ENCODE data around the gene LBX2. TPM values are rescaled to one million over a fixed set of nuclear protein-coding genes. Genes with fewer than 3 reads are reported as not detected.

LBX2 gene, protein sequence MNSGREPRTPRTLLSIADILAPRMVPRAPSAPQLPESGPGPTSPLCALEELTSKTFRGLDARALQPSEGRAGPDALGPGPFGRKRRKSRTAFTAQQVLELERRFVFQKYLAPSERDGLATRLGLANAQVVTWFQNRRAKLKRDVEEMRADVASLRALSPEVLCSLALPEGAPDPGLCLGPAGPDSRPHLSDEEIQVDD
- 2.7 to 4.1 TPM (median 3.4 TPM) in 5 replicates for total RNA-seq (2022; extraction: Qiagen RNA extraction; ENCODE audit: low read depth)

DNA sequence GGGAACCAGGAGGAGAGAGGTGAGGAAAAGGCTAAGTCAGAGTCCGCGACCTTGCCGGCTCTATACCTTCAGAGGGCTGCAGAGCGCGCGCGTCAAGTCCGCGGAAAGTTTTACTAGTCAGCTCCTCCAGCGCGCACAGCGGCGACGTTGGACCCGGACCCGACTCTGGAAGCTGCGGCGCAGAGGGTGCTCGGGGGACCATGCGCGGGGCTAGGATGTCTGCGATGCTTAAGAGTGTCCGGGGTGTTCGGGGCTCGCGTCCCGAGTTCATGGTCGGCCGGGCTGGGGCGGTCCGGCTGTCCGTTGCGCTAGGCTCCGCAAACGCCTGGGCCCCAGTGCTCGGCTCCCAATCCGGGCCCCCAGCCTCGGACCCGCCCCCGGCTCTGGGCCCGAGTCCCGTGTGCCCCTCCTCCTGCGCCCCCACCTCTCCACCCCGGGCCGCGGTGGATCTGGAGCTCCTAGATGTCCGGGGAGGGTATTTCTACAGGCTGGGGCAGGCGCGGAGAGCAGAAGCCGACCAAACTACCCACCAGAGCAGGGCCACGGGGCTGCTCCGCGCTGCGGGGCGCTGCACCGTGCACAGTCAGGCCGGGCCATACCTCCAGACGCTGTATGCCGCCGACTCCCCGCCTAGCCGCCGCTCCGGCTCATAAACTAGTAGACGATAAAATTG is at the start of gene LBX2:
Gene LBX2 (minus strand): TSS at position 337 of the 673 bp plus-strand sequence. CDS start 66 bp downstream, at position 271.

DNA sequence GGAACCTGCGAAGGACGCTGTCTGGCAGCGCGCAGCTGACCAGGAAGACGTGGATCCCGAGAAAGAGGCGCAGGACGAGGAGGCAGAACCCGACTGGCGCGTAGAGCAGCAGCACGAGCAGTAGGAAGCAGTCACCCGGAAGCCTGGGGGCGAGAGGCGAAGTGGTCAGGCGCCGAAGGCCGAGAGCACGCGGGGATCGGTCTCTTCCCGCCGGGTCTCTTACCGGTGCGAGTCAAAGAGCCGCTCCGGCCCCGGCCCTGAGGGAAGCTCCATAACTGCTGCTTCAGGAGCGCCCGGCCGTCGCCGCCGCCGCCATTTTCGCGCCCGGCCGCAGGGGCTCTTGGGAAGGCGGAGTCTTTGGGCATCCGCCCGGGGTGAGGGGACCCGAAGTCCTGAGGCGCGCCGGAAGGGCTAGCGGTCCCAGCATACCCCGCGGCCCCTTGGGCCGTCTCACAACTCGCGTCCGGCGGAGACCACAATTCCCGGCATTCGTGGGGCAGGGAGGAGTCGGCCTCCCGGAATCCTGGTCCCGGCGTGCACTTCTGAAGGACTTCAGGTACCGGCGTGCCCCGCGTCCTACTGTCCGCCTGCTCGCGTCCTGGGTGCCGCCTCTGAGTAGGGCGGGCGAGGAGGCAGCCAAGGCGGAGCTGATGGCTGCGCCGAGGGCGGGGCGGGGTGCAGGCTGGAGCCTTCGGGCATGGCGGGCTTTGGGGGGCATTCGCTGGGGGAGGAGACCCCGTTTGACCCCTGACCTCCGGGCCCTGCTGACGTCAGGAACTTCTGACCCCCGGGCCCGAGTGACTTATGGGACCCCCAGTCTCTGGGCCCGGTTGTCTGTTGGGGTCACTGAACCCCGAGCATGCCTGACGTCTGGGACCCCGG is 30.2 kb upstream of the LBX2 start, which contains the start of the genes AUP1 and HTRA2:
Gene AUP1 (minus strand): TSS at position 350 of the 882 bp plus-strand sequence. CDS start 77 bp downstream, at position 273.
Gene HTRA2 (plus strand): TSS at position 577 of the 882 bp plus-strand sequence. CDS start 74 bp downstream, at position 651.

DNA sequence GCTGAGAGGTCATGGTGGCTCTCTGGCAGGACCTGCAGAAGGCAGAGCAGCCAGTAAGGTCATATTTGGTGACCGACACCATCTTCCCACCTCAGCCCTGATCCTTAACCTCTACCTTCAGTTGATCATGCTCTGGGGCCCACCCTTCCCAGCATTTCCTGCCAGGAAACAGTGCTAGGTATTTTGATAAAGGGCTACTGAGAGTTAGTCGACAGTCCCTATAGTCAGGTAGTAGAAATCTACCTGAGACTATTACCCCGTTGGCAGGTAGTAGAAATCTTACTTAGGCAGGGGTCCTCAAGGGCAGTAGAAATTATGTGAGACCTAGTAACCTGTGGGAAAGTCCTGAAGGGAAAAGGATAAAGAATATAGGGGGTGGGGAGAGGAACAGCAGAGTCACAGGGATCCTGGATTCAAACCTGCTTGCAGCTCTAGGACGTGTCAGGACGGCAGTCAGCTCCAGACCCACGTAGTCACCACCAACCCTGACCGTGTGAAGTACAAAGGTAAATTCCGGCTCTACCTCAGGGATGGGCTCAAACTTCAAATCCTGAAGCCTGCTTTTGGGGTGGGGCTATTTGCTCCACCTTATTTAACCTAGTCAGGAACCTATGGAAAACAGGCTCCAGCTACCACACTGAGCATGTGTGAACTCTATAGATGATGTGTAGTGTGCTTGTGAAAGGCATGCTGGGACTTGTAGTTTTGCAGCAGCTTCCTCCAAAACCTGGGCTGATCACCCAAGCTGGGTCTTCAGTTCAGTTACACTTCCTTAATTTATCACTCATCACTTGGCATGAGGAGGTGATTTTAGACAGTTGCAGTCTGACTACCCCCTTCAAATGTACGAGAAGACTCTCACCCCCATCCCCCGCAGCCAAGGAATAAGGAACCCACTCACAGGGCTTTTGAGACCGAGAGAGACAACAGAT is 26.6 kb upstream of the LBX2 start, which contains the start of gene DQX1:
Gene DQX1 (minus strand): TSS at position 515 of the 932 bp plus-strand sequence. CDS start 502 bp downstream, at position 13.

DNA sequence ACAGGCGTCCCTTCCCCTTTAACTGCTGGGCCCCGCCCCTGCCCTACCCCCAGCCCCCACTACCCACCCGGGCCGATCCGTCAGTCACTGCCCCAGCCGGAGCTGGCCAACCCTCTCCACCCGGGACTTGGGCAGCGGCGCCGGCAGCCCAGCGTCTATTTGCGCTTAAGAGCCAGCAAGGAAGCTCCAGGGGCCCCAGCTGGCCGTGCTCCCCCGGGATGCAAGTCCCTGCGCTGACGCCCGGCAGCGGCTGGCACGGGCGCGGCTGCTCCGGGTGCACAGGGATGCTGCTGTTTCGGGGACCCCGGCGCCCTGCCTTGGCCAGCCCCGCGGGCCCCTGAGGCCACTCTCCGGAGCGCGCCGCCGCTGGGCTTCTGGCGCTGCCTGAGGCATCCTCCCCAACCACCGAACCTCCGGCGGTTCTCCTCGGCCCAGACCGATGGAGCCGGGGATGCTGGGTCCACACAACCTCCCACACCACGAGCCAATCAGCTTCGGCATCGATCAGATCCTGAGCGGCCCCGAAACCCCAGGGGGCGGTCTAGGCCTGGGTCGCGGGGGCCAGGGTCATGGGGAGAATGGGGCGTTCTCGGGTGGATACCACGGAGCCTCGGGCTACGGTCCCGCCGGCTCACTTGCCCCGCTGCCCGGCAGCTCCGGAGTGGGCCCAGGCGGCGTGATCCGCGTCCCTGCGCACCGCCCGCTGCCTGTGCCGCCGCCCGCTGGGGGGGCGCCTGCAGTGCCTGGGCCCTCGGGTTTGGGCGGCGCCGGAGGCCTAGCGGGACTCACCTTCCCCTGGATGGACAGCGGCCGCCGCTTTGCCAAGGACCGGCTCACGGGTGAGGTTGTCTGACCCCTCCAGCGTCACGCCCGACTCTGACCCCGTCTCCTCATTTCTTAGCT is 15.2 kb upstream of the LBX2 start, which contains the start of gene TLX2:
Gene TLX2 (plus strand): TSS at position 83 of the 903 bp plus-strand sequence. CDS start 357 bp downstream, at position 440.

DNA sequence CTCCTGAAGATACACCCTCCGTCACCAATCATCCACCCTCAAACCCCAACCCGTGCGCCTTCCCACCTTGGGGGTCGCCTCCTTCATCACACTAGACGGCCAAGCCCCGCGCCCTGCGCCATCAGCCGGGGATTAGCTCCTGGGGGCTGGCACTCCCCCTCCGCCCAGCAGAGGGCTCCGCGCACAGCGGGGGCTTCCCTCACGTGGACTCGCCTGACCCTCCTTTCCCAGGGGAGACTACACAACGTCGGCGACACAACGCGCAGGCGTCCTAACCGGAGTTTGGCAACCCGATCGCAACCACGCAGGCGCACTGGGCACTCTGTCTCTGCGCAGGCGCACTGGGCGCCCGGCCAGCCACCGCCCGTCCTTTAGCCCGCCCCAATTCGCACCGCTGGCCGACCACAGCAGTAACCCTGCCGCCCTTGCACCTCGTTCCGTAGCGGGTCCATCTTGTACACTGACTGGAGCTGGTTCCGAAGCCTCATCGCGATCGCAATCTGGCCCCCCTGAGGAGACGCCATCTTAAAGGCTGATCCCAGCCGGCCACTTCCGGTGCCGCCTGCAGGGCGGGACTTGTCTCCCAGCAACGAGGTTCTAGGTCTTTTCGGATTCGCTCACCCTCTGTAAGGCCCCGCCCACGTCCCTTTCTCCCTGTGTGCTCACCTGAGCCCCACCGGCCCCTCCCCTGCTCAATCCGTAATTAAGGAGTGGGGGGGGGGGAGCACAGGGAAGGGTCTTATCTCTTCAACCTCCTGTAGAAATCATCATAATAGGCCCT is 7.9 kb upstream of the LBX2 start, which contains the start of gene PCGF1:
Gene PCGF1 (minus strand): TSS at position 551 of the 781 bp plus-strand sequence. CDS start 27 bp downstream, at position 524.

DNA sequence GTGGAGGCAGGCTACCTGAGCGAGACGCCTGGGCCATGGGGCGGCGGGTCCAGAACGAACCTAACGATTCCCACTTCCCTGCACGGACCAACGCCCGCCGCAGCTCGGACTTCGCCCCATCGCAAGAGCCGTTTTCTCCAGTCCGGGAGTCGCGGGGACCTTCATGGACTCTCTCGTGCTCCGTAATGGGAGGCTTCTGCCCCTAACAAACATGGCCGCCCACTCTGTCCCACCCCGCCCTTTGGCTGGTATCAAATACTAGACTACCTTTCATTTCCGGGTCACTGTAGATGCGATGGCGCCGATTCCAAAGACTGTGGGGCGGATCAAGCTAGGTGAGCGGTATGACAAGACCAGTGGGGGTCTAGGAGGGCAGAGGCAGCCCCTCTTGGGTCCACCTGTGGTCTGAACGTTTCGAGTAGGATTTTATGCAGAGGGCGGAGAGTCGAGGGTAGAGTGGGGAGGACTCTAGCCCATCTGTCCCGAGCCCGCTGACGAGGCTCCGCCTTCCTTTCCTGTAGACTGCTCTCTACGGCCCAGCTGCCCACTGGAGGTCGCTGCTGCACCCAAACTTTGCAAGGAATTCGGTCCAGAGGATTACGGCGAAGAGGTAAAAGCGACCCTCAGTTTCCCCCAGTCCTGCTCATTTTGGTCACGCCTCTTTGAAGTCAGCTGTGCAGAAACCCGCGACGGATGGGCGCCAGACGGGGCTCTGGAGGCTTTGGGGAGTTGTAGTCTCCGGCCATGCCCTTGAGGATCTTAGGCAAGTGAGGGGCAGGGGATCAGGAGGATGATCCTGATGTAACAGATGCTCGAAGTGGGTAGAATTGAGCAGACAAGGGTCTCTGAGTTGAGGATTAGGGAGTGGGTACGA is 16.4 kb downstream of the LBX2 start, which contains the start of the genes CCDC142 and TTC31:
Gene CCDC142 (minus strand): TSS at position 198 of the 874 bp plus-strand sequence. CDS start 161 bp downstream, at position 37.
Gene TTC31 (plus strand): TSS at position 281 of the 874 bp plus-strand sequence. CDS start 15 bp downstream, at position 296.

DNA sequence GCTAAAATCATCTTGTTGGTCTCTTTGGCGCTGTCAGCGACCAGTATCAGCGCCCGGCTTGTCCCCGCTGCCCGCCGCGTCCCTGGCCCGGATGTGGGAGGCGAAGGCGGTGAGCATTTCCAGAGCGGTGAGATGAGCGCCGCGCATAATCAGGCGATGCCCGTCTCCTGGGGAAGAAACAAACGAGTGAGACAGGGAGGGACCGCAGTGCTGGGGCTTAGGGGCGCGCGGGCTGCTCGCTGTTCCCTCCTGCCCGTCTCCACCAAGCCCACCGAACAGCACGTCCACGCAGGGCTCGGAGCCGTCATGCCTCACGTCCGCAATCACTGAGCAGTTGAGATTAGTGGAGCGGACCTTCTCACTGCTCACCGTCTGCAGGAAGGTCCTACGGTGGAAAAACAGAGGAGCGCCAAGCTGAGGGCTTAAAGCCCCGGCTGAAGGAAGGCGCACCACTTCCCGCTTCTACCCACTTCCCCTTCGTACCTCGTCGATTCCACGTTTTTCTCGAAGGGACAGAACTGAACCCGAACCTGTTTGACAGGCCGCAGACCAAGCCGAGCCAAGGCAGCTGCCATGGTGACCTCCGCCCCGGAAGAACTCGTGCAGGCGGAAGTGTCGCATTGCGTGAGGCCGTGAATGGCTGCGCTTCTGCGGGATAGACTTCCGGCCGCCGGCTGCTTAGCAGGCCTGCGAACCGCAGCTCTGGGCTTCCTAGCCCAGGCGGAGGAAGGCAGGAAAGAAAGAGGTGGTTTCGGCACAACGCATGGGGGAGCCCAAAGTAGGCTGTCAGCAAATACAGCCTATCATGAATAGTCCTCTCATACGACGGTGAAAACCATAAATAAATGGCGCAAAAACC is 27.1 kb downstream of the LBX2 start, which contains the start of gene MRPL53:
Gene MRPL53 (minus strand): TSS at position 595 of the 859 bp plus-strand sequence. CDS start 20 bp downstream, at position 575.

DNA sequence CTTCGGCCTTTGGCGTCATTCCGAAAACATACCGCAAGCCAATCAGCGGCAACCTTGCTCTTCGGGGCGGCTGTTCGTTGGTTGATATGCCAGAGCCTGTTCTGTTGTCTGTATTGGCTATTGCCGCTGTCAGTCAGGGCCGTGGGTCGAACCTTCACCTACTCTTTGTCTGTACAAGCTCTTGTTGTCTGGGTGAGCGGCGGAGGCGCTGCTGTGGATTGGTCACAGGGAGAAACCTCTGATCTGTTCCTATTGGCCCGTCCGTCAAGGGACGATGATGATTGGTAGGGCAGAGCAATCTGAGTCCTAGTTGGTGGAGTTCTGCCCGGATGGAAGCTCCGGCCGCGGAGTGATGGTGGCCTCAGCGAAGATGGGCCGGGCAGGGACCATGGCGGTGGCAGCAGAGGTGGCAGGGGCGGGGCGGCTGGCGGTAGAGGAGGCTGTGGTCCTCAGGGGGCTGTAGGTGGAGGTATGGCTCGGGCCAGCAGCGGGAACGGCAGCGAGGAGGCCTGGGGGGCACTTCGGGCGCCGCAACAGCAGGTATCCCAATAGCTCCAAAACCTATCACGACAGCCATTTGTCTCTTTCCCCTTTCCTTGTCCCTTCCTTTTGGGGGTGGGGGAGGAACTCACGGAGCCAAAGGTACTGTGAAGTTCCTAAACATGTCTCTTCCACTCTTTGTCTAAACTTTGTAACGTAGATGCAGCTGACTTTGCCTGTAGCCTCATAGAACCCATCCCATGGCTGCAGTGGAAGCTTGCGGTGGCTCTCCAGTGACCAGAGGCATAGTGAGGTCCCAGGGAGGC is 41.1 kb downstream of the LBX2 start, which contains the start of gene WBP1:
Gene WBP1 (plus strand): TSS at position 307 of the 806 bp plus-strand sequence. CDS start 165 bp downstream, at position 472.

DNA sequence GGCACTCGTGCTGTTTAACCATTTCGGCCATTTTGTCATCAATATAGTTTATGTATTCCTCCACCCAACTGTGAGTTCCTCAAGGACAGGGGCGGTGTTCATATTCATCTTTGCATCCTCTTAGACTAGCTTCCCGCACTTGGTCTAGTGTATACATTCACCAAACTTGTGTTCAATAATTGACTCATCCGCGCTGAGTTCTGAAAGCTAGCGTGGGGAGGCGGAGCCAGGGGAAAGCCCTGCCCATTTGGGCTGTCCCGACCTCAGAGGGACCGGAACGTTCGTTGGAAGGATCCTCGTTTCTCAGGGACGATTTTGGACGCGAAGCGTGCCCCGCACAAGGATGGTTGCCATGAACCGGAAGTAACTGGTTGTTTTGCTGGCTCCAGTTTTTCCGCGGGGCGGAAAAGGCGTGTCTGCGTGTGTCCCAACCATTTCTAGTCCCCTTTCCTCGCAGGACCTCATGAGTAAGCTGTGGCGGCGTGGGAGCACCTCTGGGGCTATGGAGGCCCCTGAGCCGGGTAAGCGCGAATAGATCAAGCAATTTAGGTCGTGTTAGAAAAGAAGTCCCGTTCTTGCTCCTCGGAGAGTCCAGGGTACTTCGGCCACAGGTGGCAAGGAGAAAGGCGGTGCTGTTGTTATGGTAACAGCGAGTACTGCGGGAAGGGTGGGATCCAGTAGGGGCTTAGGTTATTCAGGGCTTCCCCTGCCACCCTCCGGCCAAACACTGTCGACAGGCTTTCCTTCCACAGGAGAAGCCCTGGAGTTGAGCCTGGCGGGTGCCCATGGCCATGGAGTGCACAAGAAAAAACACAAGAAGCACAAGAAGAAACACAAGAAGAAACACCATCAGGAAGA is 44.5 kb downstream of the LBX2 start, which contains the start of gene INO80B:
Gene INO80B (plus strand): TSS at position 434 of the 858 bp plus-strand sequence. CDS start 30 bp downstream, at position 464.

Other genes with a start within 250 kb of the LBX2 start
- gene SLC4A5, start 156.2 kb downstream of the LBX2 start, total RNA-seq (2022; extraction: Qiagen RNA extraction; ENCODE audit: low read depth) = 0.17 to 0.68 TPM (median 0.43 TPM) in 5 replicates
- 104 to 150 TPM (median 150 TPM) in 5 replicates for gene DCTN1, start 119.3 kb downstream of the LBX2 start, total RNA-seq (2022; extraction: Qiagen RNA extraction; ENCODE audit: low read depth)
- 1.9 to 3.5 TPM (median 3.2 TPM) in 5 replicates for gene C2orf81, start 78.0 kb downstream of the LBX2 start, total RNA-seq (2022; extraction: Qiagen RNA extraction; ENCODE audit: low read depth)
- 68.3 to 88.0 TPM (median 87.1 TPM) in 5 replicates for gene WDR54, start 77.9 kb downstream of the LBX2 start, total RNA-seq (2022; extraction: Qiagen RNA extraction; ENCODE audit: low read depth)
- 18.7 to 29.5 TPM (median 22.1 TPM) in 5 replicates for gene RTKN, start 57.7 kb downstream of the LBX2 start, total RNA-seq (2022; extraction: Qiagen RNA extraction; ENCODE audit: low read depth)
- 52.7 to 58.3 TPM (median 55.9 TPM) in 5 replicates for gene INO80B, start 44.5 kb downstream of the LBX2 start, total RNA-seq (2022; extraction: Qiagen RNA extraction; ENCODE audit: low read depth)
- 44.9 to 90.5 TPM (median 83.9 TPM) in 5 replicates for gene WBP1, start 41.2 kb downstream of the LBX2 start, total RNA-seq (2022; extraction: Qiagen RNA extraction; ENCODE audit: low read depth)
- gene MOGS, start 34.2 kb downstream of the LBX2 start, total RNA-seq (2022; extraction: Qiagen RNA extraction; ENCODE audit: low read depth) = 39.9 to 51.2 TPM (median 49.7 TPM) in 5 replicates
- 108 to 158 TPM (median 132 TPM) in 5 replicates for gene MRPL53, start 26.9 kb downstream of the LBX2 start, total RNA-seq (2022; extraction: Qiagen RNA extraction; ENCODE audit: low read depth)
- gene CCDC142, start 16.6 kb downstream of the LBX2 start, total RNA-seq (2022; extraction: Qiagen RNA extraction; ENCODE audit: low read depth) = 9.1 to 15.9 TPM (median 14.4 TPM) in 5 replicates
- 14.5 to 16.7 TPM (median 16.4 TPM) in 5 replicates for gene TTC31, start 16.5 kb downstream of the LBX2 start, total RNA-seq (2022; extraction: Qiagen RNA extraction; ENCODE audit: low read depth)
- gene PCGF1, start 8.1 kb upstream of the LBX2 start, total RNA-seq (2022; extraction: Qiagen RNA extraction; ENCODE audit: low read depth) = 30.2 to 41.4 TPM (median 31.4 TPM) in 5 replicates
- gene TLX2, start 14.8 kb upstream of the LBX2 start, total RNA-seq (2022; extraction: Qiagen RNA extraction; ENCODE audit: low read depth) = 0.22 to 0.45 TPM (median 0.34 TPM) in 5 replicates
- gene DQX1, start 26.6 kb upstream of the LBX2 start, total RNA-seq (2022; extraction: Qiagen RNA extraction; ENCODE audit: low read depth) = 0.06 to 0.23 TPM (median 0.15 TPM) in 3 of 5 replicates, not detected in the others
- 182 to 257 TPM (median 240 TPM) in 5 replicates for gene AUP1, start 30.1 kb upstream of the LBX2 start, total RNA-seq (2022; extraction: Qiagen RNA extraction; ENCODE audit: low read depth)
- gene HTRA2, start 30.3 kb upstream of the LBX2 start, total RNA-seq (2022; extraction: Qiagen RNA extraction; ENCODE audit: low read depth) = 31.3 to 40.6 TPM (median 40.0 TPM) in 5 replicates
- gene LOXL3, start 54.3 kb upstream of the LBX2 start, total RNA-seq (2022; extraction: Qiagen RNA extraction; ENCODE audit: low read depth) = 0.14 to 0.66 TPM (median 0.25 TPM) in 5 replicates
- gene DOK1, start 55.1 kb upstream of the LBX2 start, total RNA-seq (2022; extraction: Qiagen RNA extraction; ENCODE audit: low read depth) = 4.2 to 6.3 TPM (median 5.4 TPM) in 5 replicates
- not detected in 5 replicates for gene M1AP, start 148.7 kb upstream of the LBX2 start, total RNA-seq (2022; extraction: Qiagen RNA extraction; ENCODE audit: low read depth)
- 8.1 to 12.1 TPM (median 9.2 TPM) in 5 replicates for gene SEMA4F, start 154.6 kb upstream of the LBX2 start, total RNA-seq (2022; extraction: Qiagen RNA extraction; ENCODE audit: low read depth)